GM19372 (cell line): ENCODE results near the gene TOMM5.
A peak's percentile ranks its signal among the peaks of the same experiment; 100 is the strongest.

Experiments
- ATAC-seq: cut with Tn5 transposase; IDR thresholded peaks from one replicate; pipeline ENCODE4 v1.9.1; 2021; ENCODE audit warnings: mild to moderate bottlenecking, low read depth, moderate library complexity; ENCODE audit not compliant: unreplicated experiment

TOMM5 gene

GRCh38 chr9:37592108-37592951, at the start of gene TOMM5:
TOMM5 (minus strand) TSS chr9:37592597; CDS start chr9:37592532, 65 bp downstream.
- peak; percentile 88 for ATAC-seq

GRCh38 chr9:37641331-37641730, 48.9 kb upstream of the TOMM5 start:
- no peak for ATAC-seq

GRCh38 chr9:37640246-37640645, 47.8 kb upstream of the TOMM5 start:
- ATAC-seq, result no peak

GRCh38 chr9:37639841-37640240, 47.4 kb upstream of the TOMM5 start:
- no peak for ATAC-seq

- no peak for ATAC-seq
These were observed 46.8 kb upstream of the TOMM5 start for GRCh38 chr9:37639109-37639762.

GRCh38 chr9:37636511-37637448, 44.4 kb upstream of the TOMM5 start:
- no peak for ATAC-seq

GRCh38 chr9:37635808-37636207, 43.4 kb upstream of the TOMM5 start:
- ATAC-seq, result no peak

DNA sequence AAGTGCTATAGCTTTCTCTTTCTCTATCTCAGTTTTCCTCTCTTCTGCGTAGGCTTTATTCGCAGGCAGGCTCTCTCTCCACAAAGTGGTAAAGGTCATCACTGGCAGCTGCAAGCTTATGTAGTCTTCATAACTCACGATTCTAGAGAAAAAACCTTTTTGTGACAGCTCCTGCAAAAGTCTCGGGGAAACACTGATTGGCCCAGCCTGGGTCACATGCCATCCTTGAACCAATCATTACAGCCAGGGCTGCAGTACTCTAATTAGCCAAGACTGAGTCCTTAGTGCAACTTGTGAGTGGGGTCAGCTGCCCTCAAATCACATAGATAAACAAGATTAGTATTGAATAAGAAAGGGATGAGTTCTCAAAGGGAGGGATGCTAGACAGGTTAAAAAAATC, 40.1 kb upstream of the TOMM5 start:
- no peak for ATAC-seq

GRCh38 chr9:37626708-37627292, 34.4 kb upstream of the TOMM5 start:
- ATAC-seq, result no peak

- no peak for ATAC-seq
These were observed 33.4 kb upstream of the TOMM5 start for GRCh38 chr9:37625758-37626147.

DNA sequence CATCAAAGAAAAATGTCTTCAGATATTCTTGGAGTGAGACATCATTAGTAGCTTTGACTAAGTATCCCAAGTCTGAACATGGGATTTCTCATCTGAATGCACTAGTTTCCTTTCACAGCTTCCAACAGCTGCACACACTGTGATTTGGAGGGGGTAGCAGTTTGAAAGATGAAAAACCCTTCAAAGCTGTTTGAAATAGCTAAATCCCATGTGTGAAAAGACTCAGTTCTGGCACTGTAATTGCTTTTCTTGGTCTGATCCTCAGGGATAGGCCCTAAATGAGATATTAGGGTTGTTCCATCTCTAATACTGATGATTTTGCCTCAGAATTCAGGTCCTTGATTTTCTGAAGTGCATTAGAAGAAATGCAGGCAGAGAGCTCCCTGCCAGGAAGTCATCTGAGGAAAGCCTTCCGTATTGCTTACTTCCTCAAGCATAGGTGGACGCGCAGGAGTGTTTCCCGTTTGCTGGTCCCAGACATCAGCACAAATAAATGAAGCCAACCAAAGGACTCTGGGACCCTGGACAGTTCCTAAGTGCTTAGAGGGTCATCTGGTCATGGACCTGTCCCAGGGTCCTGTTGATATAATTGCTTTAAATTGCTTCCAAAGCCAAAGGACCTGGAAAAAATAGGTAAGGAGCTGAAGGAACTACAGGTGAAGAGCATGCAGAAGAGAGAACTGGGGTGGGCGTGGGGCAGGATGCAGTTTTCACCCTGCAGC, 32.8 kb upstream of the TOMM5 start:
- no peak for ATAC-seq

- ATAC-seq, result no peak
These were observed 31.7 kb upstream of the TOMM5 start for GRCh38 chr9:37624073-37624472.

GRCh38 chr9:37623267-37623666, 30.9 kb upstream of the TOMM5 start:
- no peak for ATAC-seq

GRCh38 chr9:37622462-37622861, 30.1 kb upstream of the TOMM5 start:
- ATAC-seq, result no peak

DNA sequence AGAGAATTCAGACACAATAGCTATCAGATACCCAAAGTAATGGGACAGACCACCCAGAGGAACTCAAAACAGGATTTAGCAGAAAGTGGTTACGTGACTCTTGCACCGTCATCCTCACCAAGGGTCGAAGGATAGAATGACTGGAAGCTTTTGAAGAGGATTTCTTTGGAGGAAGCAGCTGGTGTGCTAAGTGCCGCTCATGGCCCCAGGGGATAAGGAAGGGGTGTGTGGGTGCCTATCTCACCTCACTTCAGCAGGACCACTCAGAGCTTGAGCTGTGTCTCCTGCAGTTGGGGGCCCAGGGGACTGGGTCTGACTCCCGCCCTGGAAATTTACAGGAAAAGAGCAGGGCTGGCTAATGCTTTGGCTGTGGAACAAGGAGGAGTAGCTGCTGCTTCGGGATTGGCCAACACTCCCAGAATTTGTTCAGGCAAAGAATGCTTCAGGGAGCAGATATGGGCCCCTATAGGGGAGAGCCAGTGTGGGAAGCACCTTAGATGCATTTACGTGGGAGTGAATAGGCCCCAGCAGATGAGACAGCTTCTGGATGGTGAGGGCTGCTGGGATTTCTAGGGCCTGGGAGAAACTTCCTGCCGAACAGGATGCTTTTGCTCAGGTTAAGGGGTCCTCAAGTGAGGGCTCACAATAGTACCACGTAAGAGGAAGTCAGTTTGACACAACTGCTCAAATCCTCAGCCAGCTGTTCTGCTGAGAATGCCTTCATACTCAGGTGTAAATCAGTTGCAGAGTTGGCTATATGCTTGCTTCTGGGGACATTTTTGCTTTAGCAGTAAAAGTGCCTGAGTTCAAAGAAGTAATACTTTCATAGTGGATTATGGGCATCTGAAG, 29.1 kb upstream of the TOMM5 start:
- ATAC-seq, result no peak

DNA sequence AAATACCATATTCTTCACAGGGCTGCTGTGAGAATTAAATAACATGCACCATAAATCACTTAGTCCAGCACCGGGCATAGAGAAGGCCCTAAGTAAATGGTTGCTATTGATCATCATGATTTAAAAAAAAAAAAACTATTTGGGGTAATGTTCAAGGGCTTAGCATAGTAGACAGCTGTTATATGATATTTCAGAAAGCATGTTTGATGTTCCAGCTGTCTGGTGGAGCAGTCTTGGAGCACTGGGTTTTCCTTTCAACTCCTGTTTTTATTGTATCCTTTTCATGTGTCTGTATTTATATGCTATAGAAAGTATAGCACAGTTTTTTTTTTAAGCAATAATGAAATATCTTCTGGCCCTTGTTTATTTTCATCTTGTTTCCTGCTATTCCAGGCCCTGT, 28.0 kb upstream of the TOMM5 start:
- ATAC-seq, result no peak

GRCh38 chr9:37619806-37620205, 27.4 kb upstream of the TOMM5 start:
- no peak for ATAC-seq

DNA sequence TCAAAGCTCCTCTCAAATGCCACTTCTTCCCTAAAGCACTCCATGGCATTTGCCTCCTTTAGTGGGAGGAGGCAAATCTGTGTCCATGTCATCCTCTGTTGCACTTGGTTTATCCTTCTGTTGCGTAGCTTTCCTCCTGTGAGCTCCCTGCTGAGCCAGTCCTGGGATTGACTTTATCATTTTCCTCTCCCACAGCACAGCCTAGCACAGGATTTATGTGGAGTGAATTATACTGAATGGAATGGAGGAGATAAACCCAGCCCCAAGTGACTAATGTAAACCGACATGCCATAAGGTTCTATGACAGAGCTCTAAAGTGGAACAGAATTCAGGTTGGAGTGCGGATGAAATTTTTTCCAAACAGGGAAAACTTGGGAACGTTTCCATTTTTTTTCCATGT, 26.4 kb upstream of the TOMM5 start:
- ATAC-seq, result no peak

- ATAC-seq, result no peak
These were observed 25.4 kb upstream of the TOMM5 start for GRCh38 chr9:37617832-37618231.
